ENCODE results near the gene NRARP.

Gene NRARP

GRCh38 chr9:137300567-137301080 is 1.4 kb downstream of the NRARP start:
- DNase-seq (ENCODE audit: low read depth in 4 of 4, low spot score in 1 of 4), result no peak

DNA sequence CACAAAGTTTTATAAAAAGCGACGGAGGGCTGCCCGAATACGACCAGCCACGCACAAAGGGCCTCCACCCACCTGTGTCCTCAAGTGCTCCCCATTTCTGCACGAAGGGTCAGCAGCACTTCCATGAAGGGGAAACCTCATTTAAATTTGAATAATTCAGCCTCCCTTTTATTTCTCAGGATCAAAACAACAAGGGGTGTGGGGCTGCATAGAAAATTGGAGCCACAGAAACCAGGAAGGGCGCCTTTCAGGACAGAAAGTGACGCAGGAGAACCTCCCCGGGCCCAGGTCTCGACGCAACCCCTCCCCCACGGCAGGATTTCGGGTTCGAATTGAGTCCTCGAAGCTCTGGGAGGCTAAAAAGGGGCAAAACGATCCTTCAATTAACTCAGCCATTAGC is 2.1 kb downstream of the NRARP start:
- no peak for DNase-seq (ENCODE audit: low read depth in 4 of 4, low spot score in 1 of 4)

DNA sequence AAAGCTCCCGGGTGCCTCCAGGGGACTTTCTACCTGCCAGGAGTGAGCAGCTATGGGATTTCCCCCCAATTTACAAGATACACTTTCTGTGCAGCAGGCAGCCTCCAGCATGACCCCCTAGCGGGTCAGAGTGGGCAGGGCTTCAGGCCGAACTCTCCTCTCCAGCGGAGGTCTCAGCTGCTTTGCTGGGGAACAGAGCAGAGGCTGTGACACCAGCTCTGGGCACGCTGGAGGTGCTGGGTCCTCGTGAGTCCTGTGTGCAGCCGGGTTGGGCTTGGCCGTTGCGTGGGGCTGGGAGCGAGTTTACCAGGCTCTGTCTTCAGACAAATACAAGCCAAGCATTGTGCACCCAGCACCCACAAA is 2.9 kb downstream of the NRARP start:
- DNase-seq (ENCODE audit: low read depth in 4 of 4, low spot score in 1 of 4), result no peak

GRCh38 chr9:137298401-137299202 is 3.5 kb downstream of the NRARP start:
- no peak for DNase-seq (ENCODE audit: low read depth in 4 of 4, low spot score in 1 of 4)

- no peak for DNase-seq (ENCODE audit: low read depth in 4 of 4, low spot score in 1 of 4)
Measured at GRCh38 chr9:137297966-137298365, 4.1 kb downstream of the NRARP start.

- no peak for DNase-seq (ENCODE audit: low read depth in 4 of 4, low spot score in 1 of 4)
Measured at GRCh38 chr9:137296670-137297664, 5.1 kb downstream of the NRARP start.

GRCh38 chr9:137295849-137296669 is 6.0 kb downstream of the NRARP start:
- DNase-seq (ENCODE audit: low read depth in 4 of 4, low spot score in 1 of 4), result no peak

GRCh38 chr9:137295238-137295811 is 6.7 kb downstream of the NRARP start:
- DNase-seq (ENCODE audit: low read depth in 4 of 4, low spot score in 1 of 4), result peak in 2 of 4 experiments; percentile 21 to 40

- no peak for DNase-seq (ENCODE audit: low read depth in 4 of 4, low spot score in 1 of 4)
Measured at GRCh38 chr9:137294681-137295237, 7.3 kb downstream of the NRARP start.

DNA sequence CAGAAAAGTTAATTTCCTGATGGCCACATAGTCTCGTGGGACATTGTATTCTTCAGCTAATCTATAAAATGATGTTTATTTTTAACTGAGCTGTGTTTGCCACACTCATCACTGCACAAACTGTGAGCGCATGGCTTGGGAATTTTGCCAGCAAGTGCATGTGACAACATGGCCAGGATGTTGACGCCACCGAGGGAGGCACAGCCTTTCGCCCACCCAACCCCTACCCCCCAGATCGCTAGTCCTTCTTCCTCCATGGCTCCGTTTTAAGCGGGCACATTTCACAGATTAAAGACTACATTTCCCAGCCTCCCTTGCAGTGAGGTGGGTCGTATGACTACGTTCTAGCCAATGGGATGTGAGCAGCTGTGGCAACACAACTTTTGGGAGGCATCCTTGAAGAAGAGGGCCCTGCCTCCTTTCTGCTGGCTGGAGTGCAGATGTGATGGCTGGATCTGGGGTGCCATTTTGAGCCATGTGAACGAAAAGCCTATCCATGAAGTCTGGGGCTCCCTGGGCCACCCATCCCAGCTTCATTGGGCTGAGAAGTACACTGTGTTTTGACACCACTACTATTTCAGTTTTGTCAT is 7.9 kb downstream of the NRARP start:
- DNase-seq (ENCODE audit: low read depth in 4 of 4, low spot score in 1 of 4), result no peak

- no peak for DNase-seq (ENCODE audit: low read depth in 4 of 4, low spot score in 1 of 4)
Measured at GRCh38 chr9:137293482-137294090, 8.5 kb downstream of the NRARP start.

DNA sequence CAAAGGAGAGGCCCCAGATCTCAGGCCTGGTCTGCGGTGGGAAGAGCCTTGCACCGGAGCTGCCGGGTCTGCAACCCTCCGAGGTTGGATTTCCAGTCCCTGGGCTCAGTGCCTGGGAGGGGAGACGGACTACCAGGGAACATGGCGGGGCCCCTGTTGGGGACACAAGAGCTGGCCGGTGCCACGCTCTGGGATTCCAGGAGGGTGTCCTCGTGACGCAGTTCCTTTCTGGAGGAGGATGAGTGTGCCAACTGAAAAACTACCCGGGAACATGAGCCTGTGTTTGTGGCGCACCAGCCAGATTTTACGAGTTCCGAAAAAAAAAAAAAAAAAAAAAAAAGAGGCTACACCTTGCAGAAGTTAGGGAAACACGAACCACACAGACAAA is 9.0 kb downstream of the NRARP start:
- DNase-seq (ENCODE audit: low read depth in 4 of 4, low spot score in 1 of 4), result no peak

- no peak for DNase-seq (ENCODE audit: low read depth in 4 of 4, low spot score in 1 of 4)
Measured at GRCh38 chr9:137286975-137287383, 15.1 kb downstream of the NRARP start.

DNA sequence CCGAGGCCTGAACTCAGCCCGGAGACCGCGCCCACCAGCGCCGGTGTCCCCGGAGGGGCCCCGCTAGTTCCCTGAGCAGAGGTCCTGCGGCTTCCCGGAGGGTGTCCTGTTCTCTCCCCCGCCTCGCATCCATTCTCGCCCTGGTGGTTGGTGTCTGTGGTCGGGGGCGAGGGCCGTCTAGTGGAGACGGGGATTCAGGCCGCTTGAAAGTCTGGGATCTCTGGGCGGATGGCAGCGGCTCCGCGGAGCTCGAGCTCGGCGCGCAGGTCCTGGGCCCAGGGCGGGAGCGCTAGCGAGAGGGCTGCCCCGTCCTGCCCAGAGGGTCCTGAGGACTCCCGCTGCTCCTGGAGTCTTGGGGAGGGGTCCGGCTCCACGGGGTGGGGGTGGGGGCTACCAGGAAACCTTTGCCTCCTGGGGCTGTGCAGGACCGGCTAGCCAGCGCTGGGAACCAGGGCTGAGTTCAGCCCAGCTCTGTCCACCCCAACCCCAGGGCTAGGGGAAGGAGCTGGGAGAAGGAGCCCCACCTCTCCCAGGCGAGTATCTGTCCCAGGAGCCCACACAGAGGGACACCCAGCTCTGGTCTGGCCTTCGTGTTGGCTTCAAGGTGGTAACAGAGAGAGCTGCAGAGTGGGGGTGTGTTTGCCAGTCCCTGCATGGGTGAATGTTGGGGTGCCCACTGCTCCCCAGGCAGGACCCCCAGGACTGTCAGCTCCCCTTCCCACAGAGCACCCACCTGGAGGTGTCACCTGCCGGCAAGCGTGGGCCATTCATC is 20.5 kb downstream of the NRARP start:
- no peak for DNase-seq (ENCODE audit: low read depth in 4 of 4, low spot score in 1 of 4)

- no peak for DNase-seq (ENCODE audit: low read depth in 4 of 4, low spot score in 1 of 4)
Measured at GRCh38 chr9:137280474-137281344, 21.4 kb downstream of the NRARP start.

- DNase-seq (ENCODE audit: low read depth in 4 of 4, low spot score in 1 of 4), result no peak
Measured at GRCh38 chr9:137279741-137280473, 22.2 kb downstream of the NRARP start.
